ENCODE measurements around the gene ASXL1.

GRCh38 chr20:32453467-32454163 is 95.5 kb downstream of the ASXL1 start:
- TF ChIP-seq POLR2AphosphoS5 (IDR thresholded peaks at IDR 0.05; ENCODE audit: low read depth, low read length) (no peak), JUND (IDR thresholded peaks at IDR 0.05) (no peak)
